ENCODE data around the gene CYP1B1.
"Not testable (repeated sequence)": the region's sequence is repeated elsewhere in the genome, so short reads cannot be mapped to it uniquely, and the experiment has no call there.

CYP1B1 gene

DNA sequence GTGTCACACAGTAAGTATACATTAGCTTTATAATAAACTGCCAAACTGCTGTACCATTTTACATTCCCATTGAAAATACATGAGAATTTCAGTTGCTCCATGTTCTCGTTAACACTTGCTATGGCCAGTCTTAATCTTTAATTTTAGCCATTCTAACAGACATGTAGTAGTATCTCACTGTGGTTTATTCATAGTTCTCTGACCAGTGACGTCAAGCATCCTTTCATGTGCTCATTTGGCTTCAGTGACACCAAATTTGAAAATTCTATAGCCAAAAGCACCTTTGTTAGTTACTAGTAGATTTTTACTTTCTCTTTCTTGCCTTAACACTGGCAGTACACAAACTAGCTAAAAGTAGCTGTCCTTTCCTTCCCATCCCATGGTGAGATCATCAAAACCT lies 43.0 kb downstream of the CYP1B1 start:
- DNase-seq = no peak

DNA sequence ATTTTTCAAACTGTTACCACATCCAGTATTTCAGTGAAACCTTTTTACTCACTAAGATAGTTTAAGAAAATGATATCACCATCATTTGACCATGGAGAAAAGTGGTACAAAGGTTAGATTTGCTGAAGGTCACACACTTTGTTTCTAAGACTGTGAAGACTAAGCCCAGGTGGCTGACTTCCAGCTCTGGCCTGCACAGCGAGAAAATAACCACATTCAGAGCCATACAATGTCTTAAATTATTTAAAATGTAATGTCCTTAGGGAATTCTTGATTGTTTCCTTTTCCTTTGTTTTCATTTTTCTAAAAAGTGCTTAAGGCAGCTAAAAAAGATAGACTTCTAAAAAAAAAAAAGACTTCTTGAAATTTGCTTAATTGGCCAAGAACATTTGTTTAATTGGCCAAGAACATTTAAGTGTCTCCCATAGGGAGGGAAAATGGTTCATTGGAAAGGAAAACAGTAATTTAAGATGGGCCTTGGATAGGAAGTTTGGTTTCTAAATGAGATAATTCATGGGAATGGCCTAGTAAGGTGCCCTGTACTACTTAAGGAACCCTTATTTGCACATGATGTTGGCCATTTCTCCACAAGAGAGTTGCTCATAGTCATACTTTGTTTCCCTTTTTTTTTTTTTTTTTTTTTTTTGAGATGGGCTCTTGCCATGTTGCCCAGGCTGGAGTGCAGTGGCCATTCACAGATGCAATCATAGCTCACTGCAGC lies 45.2 kb downstream of the CYP1B1 start:
- DNase-seq = no peak

DNA sequence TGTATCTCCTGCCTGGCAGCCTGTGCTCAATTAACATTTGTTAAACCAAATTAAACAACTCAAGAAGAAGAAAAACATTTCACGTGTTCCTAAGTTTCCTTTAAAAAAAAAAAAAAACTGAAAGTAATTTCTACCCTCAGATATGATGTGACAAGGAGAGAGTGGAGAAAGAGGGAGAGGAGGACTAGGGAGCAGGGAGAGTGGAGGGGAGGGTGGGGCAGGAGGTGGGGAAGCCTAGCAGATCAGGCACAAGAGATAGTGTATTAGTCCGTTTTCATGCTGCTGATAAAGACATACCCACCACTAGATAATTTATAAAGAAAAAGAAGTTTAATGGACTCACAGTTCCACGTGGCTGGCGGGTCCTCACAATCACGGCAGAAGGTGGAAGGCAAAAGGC lies 46.4 kb downstream of the CYP1B1 start:
- DNase-seq = no peak

DNA sequence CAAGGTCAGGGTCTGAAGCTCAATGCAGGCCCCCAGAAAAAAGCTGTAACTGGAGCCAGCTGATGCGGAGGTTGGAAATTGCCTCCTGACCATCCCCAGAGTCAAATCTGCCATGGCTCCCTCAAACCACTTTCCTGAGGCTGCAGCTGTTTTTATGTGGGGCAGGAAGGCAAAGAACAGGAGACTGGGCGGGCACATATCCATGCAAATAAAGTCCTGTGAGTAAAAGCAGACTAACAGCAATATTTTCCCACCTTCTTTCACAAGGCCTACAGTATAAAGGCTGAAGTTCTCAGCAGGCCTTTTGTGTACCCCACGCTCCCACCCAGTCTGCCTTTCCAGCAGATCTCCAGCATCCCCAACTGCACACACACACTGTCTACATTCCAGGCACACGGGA lies 47.1 kb downstream of the CYP1B1 start:
- no peak for DNase-seq

DNA sequence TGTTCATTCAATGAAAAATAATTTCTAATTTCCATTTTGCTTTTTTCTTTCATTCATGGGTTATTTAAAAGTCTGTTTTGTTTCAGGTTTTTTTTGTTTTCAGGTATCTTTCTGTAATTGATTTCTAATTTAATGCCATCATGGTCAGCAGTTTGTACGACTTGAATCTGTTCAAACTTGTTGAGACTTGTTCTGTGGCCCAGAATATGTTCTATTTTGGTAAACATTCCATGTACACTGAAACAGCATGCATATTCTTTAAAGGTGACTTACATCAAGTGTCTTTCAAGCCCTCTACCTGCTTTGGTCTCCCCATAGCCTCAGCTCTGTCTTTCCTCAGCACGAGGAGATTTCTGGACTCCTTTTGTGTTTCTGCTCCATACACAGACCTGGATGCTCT lies 49.1 kb downstream of the CYP1B1 start:
- no peak for DNase-seq

DNA sequence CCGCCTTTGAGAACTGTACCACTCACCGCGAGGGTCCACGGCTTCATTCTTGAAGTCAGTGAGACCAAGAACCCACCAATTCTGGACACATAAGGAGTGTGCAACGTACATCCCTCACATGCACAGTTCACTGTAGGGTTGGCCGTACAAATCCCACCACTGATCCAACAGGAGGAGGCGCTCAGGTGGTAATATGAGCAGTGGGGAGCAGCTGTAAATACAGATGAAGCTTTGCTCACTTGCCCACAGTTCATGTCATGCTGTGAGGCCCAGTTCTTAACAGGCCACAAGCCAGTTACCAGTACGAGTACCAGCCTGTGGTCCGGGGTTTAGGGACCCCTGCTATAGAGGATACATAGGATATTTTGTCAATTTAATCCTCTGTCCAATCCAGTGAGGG lies 54.4 kb downstream of the CYP1B1 start:
- no peak for DNase-seq

DNA sequence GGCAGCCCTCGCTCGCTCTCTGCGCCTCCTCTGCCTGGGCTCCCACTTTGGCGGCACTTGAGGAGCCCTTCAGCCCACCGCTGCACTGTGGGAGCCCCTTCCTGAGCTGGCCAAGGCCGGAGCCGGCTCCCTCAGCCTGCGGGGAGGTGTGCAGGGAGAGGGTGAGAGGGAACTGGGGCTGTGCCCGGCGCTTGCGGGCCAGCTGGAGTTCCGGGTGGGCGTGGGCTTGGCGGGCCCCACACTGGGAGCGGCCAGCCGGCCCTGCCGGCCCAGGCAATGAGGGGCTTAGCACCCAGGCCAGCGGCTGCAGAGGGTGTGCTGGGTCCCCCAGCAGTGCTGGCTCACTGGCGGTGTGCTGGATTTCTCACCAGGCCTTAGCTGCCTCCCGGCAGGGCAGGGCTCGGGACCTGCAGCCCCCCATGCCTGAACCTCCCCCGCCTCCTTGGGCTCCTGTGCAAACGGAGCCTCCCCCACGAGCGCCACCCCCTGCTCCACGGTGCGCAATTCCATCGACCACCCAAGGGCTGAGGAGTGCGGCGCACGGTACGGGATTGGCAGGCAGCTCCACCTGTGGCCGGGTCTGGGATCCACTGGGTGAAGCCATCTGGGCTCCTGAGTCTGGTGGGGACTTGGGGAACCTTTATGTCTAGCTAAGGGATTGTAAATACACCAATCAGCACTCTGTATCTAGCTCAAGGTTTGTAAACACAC lies 55.4 kb downstream of the CYP1B1 start:
- not testable (repeated sequence) for DNase-seq

DNA sequence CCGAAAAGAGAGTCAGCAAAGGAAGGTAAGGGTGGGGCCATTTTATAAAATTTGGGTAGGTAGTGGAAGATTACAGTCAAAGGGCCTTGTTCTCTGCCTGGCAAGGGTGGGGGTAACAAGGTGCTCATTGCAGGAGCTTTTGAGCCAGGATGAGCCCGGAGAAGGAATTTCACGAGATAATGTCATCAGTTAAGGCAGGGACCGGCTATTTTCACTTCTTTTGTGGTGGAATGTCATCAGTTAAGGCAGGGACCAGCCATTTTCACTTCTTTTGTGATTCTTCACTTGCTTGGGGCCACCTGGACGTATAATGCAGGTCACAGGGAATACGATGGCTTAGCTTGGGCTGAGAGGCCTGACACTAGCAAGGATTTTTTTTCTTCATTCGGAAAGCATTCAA lies 58.1 kb downstream of the CYP1B1 start:
- DNase-seq = no peak
